GM18951 (cell line): ENCODE results near the gene P3H2.

Experiments
- POLR2A ChIP-seq: IDR thresholded peaks from 4 replicates; pipeline ENCODE4 v1.6.1; 2011; ENCODE audit warnings: mild to moderate bottlenecking; ENCODE audit not compliant: insufficient read length, insufficient read depth; ENCODE audit errors: extremely low read depth
- in situ Hi-C: fragments of 300-500 bp; cut with MboI; formaldehyde crosslinking; loops from one replicate; pipeline ENCODE4 v1.12.0; 2022; ENCODE audit warnings: low sequenced_read_pairs, mixed read lengths, inconsistent platforms; ENCODE audit not compliant: unreplicated experiment

Gene P3H2

DNA sequence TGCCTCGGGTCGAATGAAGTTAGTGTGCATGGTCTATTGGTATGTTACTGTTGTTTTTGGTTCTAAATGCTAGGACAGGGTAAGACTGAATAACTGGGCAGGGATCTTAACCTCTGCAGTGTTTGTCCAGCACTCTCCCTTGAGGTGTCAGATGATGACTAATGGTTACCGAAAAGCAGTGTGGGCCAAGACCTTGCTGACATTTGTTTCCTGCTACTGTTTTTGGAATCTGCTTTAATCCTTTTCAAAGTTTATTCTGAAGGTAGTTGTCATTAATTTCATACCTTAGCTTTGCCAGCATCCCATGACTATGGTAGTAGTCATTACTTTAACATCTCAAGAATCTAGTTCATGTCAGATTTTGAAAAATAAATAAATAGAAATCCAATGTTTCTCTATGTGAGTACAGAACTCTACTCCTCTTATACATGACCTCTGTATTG lies 117.0 kb downstream of the P3H2 start:
- in situ Hi-C loops, result no loop called here
- TF ChIP-seq POLR2A, result no peak

DNA sequence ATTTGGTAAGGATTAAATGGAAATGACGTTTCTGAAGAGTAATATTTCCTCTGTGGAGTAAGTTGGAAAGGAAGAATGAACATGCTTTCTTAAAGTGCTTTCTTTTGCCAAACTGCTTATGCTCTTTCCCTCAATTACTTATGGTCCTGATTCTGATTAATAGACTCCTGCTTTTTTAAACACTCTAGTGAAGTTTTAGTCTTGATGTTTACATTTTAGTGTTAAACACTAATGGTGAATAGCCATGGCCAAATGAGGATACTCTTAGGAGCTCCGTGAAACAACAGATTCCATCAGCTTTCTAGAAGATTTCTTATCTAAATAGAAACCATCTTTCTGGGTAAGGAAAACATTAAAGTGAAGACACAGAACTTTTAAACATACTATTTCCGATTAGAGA lies 117.6 kb downstream of the P3H2 start:
- no peak for TF ChIP-seq POLR2A
- in situ Hi-C loops, result no loop called here

DNA sequence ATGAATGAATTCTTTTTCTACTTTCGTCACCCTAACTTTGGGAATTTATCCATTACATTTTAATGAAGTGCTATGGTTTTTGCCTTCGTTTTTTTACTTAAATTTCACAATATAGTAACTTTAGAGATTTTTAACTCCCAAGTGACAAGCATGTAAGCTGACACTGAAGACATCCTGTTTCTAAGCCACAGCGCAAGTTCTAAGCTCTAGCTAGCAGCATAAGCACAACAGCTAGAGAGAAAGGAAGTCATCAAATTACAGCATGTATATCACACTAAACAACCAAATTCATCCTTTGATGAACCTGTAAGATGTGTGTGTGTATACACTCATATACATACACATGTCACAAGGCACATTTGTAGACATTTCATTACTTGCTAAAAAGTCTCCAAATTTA lies 119.3 kb downstream of the P3H2 start:
- no peak for TF ChIP-seq POLR2A
- in situ Hi-C loops, result no loop called here

DNA sequence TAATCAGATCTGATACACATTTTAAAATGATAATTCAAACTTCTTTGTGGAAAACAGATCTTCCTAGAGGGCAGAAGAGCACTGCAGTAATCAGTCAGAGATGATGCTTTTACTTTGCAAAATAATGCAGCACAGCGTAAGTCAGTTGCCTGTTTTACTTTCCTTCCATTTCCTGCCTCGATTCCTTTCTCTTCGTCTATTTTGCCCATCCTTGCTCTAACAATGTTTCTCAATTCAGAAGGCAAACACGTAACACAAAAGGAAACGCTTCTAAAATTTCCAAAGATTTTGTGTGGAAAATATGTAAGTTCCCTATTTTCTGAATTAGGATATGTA lies 119.9 kb downstream of the P3H2 start:
- in situ Hi-C loops, result no loop called here
- TF ChIP-seq POLR2A, result no peak

DNA sequence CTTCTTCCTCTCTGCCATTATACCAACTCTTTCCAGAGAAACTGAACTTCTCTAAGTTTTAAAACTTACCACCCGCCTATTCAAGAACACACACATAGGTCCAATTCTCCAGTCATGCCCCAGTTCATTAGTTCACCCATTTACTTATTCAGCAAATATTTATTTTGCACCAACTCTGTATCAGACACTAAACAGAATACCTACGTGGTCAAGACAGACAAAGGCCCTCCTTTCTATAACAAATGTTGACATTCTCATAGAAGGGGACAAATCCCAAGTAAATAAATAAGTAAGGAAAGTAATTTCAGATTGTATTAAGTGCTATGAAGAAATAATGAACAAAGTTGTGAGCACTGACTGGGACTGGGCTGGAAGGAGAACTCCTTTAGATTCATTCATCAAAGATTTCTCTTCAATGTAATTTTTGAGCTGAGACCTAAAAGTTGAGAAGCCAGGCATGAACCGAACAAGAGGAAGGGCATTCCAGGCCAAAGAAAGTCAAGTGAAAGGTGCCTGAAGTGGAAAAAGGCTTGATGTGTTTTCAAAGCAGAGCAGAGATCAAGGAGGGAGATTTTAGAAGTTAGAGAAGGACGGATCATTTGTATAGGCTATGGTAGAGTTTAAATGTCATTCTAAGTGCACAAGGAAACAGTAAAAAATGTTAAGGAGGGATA lies 120.4 kb downstream of the P3H2 start:
- in situ Hi-C loops, result no loop called here
- TF ChIP-seq POLR2A, result no peak

DNA sequence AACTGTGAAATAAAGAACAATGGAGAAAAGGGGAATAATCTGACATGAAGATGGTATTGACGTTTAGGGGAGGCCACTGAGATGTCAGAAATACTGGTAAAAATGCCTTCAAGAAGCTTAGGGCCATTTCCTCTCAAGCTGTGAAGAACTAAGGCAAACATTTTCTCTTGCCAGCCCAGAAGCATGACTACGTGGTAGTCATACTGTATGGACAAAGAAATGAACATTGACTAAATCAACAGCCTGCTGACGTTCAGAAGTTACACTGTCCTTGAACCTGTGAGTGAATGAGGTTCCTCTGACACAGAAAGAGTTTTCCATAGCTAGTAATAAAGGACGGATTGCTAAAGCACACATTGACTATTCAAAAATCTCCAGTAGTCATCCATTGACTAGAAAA lies 121.0 kb downstream of the P3H2 start:
- in situ Hi-C loops, result no loop called here
- TF ChIP-seq POLR2A, result no peak

DNA sequence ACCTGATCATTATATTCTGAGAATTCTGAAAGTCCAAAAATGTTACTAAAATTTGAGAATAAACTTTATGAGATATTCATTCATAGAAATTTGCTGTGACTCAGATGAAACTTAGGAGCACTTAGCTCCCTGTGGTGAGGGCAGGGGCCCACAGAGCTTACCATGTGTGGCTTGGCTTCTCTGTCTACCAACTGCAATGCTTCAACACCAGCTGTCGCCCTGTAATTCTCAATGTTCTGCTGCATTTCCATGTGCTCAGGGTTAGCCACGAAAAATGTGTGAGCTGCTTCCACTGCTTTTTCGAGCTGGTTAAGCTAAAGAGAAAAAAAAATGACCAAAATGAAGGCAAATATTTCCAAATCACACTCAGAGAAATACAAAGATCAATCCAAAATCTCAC lies 125.6 kb downstream of the P3H2 start:
- in situ Hi-C loops, result no loop called here
- no peak for TF ChIP-seq POLR2A

DNA sequence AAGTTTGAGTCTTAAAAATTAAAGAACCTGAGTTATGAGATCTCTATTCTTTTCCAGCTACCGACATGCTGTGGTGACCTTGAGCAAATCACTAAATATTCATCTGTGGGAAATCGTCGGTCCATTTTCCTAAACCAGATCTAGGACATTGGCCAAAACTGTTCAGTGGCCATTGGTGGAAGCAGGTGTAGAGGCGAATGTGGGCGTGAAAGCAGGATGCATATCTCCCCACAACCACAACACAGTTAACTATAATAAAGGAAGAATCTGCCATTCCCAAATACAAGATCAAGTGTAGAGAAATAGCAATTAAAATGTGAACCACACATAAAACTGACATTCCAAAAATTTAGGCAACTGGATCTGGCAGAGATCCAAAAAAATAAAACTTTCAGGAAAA lies 129.9 kb downstream of the P3H2 start:
- in situ Hi-C loops, result no loop called here
- TF ChIP-seq POLR2A, result no peak

DNA sequence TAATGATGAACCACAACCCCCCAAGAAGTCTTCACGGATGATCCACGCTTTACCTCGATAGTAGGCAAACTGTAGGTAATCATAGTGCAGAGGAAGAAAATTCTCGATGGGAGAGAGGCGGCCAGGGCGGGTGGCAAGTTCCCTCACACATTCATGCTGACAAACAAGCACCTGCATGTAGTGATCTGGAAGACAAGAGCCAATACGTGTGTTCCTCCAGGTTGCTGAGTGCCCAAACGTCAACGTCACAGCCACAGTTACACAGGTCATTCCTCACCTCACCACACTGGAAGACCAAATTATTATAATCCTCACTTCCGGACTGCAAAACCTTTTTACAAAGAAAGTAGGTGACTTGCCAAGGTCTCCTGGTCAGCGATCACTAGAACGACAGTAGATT lies 131.8 kb downstream of the P3H2 start:
- TF ChIP-seq POLR2A, result no peak
- in situ Hi-C loops, result no loop called here

DNA sequence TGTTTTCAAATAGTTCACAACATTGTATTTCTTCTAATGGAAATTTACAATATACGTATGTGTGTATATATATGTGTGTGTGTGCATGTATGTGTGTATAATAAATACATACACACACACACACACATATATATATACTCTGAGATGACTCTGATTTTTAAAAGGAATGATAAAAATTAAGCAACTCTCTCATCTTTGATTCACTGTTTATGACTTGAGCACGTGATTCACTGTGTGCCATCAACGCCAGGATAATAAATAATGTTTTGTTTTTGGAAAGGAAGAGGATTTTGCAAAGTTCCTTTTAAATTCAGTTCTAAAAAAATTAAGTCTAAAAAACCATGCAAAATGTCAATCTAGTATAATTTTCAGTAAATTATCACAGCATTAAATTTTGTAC lies 132.4 kb downstream of the P3H2 start:
- no peak for TF ChIP-seq POLR2A
- in situ Hi-C loops, result no loop called here

DNA sequence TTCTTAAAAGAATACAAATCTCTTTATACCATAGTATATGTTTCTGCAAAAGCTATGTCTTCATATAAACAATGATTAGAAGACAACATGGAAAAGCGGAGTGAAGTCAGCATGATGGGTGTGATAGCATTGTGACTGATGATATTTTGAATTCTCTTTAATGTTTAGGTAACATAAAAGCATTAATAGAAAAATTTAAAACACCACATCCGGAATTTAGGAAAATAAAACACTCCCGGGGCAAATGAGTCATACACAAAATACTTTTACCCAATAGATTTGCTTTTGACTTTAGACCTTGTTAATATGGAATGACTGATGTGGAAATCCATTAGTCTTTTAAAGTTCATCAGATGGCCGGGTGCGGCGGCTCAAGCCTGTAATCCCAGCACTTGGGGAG lies 134.7 kb downstream of the P3H2 start:
- in situ Hi-C loops, result no loop called here
- TF ChIP-seq POLR2A, result no peak

DNA sequence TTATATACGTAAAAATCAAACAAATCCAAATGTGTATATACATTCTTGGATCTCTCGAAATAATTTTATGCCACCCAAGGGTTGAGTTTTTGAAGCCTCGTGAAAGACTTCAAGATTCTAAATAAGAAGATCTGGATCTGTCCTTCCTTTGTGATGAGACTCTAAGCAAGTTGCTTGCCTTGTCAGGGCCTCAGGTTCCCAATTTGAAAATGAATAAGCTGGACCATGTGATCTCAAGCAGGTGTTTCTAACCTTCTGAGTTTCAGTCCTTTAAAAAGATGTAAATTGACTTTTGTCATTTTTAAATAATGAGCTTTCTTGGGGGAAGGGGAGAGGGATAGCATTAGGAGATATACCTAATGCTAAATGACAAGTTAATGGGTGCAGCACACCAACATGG lies 137.1 kb downstream of the P3H2 start:
- in situ Hi-C loops, result no loop called here
- TF ChIP-seq POLR2A, result no peak

DNA sequence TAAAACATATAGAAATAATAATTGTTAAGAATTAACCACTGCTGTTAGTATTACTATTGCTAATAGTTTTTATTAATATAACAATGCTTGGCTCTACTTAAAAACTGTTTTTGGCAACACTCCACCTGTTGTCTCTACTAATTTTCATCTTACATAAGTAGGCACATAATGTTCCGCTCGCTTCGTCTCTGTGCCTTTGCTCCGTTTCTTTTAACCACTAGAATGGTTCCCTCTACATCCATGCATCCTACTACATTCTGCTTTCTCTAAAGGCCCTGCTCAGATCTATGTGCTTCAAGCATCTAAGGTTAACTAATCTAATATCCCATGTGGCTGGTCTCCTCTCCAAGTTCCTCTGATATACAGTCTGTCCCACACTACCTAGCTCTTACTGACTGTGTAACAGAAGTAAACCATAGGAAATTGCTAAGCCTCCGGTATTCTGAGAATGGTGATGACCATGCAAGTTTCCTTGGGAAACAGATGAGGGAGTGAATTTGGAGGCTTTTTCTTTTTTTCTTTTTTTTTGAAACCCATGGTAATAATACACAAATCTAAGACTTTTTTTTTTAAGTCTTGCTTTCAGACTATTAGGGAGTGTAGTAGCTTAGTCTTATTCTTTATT lies 138.3 kb downstream of the P3H2 start:
- in situ Hi-C loops, result no loop called here

DNA sequence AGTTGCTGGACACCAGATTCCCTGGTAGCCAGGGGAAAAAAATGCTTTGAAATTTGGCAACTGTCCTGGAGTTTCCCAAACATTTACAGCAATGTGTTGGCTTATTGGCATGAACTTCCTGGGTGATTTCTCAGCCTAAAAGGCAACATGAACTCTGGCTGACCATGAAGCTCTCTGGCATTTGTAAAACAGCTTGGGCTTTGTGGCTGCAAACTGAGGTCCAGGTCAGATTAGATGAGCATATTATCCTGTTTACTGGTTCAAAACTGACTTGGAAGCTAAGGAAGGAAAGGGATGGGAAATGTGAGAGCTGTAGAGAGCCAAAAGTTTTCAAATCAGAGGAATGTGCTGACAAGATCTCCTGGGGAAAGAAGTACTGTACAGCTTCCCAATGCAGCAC lies 139.0 kb downstream of the P3H2 start:
- no peak for TF ChIP-seq POLR2A
- in situ Hi-C loops, result no loop called here

More for the DNA sequence above, 138.3 kb downstream of the P3H2 start:
- no peak for TF ChIP-seq POLR2A
